Neural progenitor cell (in vitro differentiated cells): ENCODE results near the gene PRDM2. TPM values are rescaled to one million over a fixed set of nuclear protein-coding genes. Genes with fewer than 3 reads are reported as not detected.

ENCODE experiments used
- DNase-seq: peaks from one replicate; pipeline ENCODE4 v3.0.0-alpha.2; 2016; ENCODE audit warnings: low spot score
- H2AFZ ChIP-seq: fragments of 200-600 bp; sonication (generic); replicated peaks from 2 replicates; pipeline ENCODE4 v1.6.1; 2016; ENCODE audit warnings: antibody characterized with exemption
- H3F3A ChIP-seq: fragments of 200-600 bp; sonication (generic); 2 replicates; pipeline ENCODE4 v1.6.1; 2016; ENCODE audit warnings: antibody characterized with exemption, low read depth
- H3K27ac ChIP-seq: fragments of 200-600 bp; sonication (generic); 2 replicates; pipeline ENCODE4 v1.5.1; 2016; ENCODE audit warnings: mild to moderate bottlenecking
- H3K27me3 ChIP-seq: fragments of 200-600 bp; sonication (generic); 2 replicates; pipeline ENCODE4 v1.6.1; 2016; ENCODE audit warnings: mild to moderate bottlenecking, moderate library complexity
- H3K36me3 ChIP-seq: fragments of 200-600 bp; sonication (generic); 2 replicates; pipeline ENCODE4 v1.5.1; 2016
- H3K4me1 ChIP-seq: fragments of 200-600 bp; sonication (generic); 2 replicates; pipeline ENCODE4 v1.6.1; 2016; ENCODE audit warnings: mixed run types
- H3K4me2 ChIP-seq: fragments of 200-600 bp; sonication (generic); 2 replicates; pipeline ENCODE4 v1.6.1; 2016
- H3K4me3 ChIP-seq: fragments of 200-600 bp; sonication (generic); 2 replicates; pipeline ENCODE4 v1.5.1; 2016
- H3K79me2 ChIP-seq: fragments of 200-600 bp; sonication (generic); 2 replicates; pipeline ENCODE4 v1.6.1; 2016; ENCODE audit warnings: low read depth
- H3K9ac ChIP-seq: fragments of 200-600 bp; sonication (generic); 2 replicates; pipeline ENCODE4 v1.6.1; 2016
- H3K9me3 ChIP-seq: fragments of 200-600 bp; sonication (generic); 2 replicates; pipeline ENCODE4 v1.5.1; 2016; ENCODE audit warnings: low read depth
- H4K20me1 ChIP-seq: fragments of 200-600 bp; sonication (generic); 2 replicates; pipeline ENCODE4 v1.6.1; 2016; ENCODE audit warnings: low read depth
- H3K27ac Mint-ChIP-seq: 3 replicates; pipeline ENCODE4 v1.8.0; 2021; ENCODE audit warnings: mixed read lengths
- H3K27me3 Mint-ChIP-seq: 2 replicates; pipeline ENCODE4 v1.8.0; 2022; ENCODE audit warnings: low read depth, mild to moderate bottlenecking, inconsistent platforms, moderate library complexity, mixed read lengths; ENCODE audit not compliant: insufficient read depth
- H3K36me3 Mint-ChIP-seq: 3 replicates; pipeline ENCODE4 v1.8.0; 2021; ENCODE audit warnings: mixed read lengths
- H3K4me1 Mint-ChIP-seq: 3 replicates; pipeline ENCODE4 v1.8.0; 2021; ENCODE audit warnings: mixed read lengths
- H3K4me3 Mint-ChIP-seq: 3 replicates; pipeline ENCODE4 v1.8.0; 2021; ENCODE audit warnings: mild to moderate bottlenecking, moderate library complexity, mixed read lengths
- H3K9me3 Mint-ChIP-seq: 3 replicates; pipeline ENCODE4 v1.8.0; 2020; ENCODE audit warnings: mixed read lengths
- EZH2 ChIP-seq: fragments of 200-600 bp; sonication (generic); IDR thresholded peaks from 2 replicates; pipeline ENCODE4 v1.6.1; 2017; ENCODE audit warnings: antibody characterized with exemption, mild to moderate bottlenecking, moderate library complexity
- EZH2phosphoT487 ChIP-seq: fragments of 200-600 bp; sonication (generic); IDR thresholded peaks from 2 replicates; pipeline ENCODE4 v1.6.1; 2017; ENCODE audit warnings: antibody characterized with exemption
- total RNA-seq: library from RNA; depleted of rRNA; stranded (reverse); fragments of >200 nt; gene quantifications from 2 replicates; pipeline ENCODE4 v1.2.3, GENCODE V29; 2015; ENCODE audit warnings: low replicate concordance
- TF ChIP-seq, protein P1 (sequence below): fragments of 200-600 bp; sonication (generic); IDR thresholded peaks from 2 replicates; pipeline ENCODE4 v1.5.1; 2017; ENCODE audit warnings: antibody characterized with exemption, mild to moderate bottlenecking

PRDM2 gene
- total RNA-seq, 1 donor from 2014 or later, result 22.0 TPM

GRCh38 chr1:13812456-13813397 lies 112.7 kb downstream of the PRDM2 start:
- Mint-ChIP-seq H3K4me1 (no peaks in the 10 kb centered on the region), H3K9me3 (no peaks in the 10 kb centered on the region), H3K36me3 (peaks cover 3% of the 10 kb centered on the region), H3K27ac (no peak overlapping the region), H3K27me3 (peaks cover 10% of the 10 kb centered on the region), H3K4me3 (no peak overlapping the region)
- Histone ChIP-seq H4K20me1 (no peaks in the 10 kb centered on the region), H3K9ac (no peak overlapping the region), H3K4me2 (no peak overlapping the region), H3K27ac (no peak overlapping the region), H2AFZ (no peak overlapping the region), H3K4me1 (no peaks in the 10 kb centered on the region), H3K79me2 (no peaks in the 10 kb centered on the region), H3K4me3 (no peak overlapping the region), H3K27me3 (no peaks in the 10 kb centered on the region), H3K36me3 (no peaks in the 10 kb centered on the region), H3K9me3 (no peaks in the 10 kb centered on the region), H3F3A (no peaks in the 10 kb centered on the region)
- no peak for TF ChIP-seq EZH2phosphoT487
- no peak for TF ChIP-seq EZH2
- TF ChIP-seq, protein P1, sequence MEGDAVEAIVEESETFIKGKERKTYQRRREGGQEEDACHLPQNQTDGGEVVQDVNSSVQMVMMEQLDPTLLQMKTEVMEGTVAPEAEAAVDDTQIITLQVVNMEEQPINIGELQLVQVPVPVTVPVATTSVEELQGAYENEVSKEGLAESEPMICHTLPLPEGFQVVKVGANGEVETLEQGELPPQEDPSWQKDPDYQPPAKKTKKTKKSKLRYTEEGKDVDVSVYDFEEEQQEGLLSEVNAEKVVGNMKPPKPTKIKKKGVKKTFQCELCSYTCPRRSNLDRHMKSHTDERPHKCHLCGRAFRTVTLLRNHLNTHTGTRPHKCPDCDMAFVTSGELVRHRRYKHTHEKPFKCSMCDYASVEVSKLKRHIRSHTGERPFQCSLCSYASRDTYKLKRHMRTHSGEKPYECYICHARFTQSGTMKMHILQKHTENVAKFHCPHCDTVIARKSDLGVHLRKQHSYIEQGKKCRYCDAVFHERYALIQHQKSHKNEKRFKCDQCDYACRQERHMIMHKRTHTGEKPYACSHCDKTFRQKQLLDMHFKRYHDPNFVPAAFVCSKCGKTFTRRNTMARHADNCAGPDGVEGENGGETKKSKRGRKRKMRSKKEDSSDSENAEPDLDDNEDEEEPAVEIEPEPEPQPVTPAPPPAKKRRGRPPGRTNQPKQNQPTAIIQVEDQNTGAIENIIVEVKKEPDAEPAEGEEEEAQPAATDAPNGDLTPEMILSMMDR, result no peak
- DNase-seq, result no peak

DNA sequence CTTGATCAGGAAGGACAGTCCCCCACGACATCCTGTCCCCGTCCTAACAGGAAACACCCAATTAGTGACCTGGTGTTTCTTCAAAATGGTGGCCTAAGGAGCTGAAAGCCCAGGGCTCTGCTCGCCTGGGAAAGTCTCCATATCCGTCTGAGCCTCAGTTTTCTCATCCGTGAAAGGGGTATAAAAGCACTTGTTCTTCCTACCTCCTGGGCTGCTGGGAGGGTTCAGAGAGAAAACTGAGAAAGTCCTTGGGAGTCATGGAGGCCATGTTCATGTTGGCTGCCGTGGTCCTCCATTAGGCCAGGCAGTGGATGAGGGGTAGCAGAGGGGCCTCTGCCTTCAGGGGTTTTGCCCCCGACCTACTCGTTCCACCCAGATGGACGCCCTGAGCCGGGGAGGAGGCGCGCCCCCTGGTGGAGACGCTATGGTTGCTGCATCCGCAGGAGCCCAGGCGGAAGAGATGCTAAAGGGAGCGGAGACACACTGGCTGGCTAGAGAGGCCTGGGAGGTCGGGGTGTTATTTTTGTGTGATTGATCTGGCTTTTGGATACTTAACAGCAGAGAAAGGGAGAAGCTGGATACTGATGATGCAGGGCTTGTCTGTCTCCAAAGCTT lies 113.5 kb downstream of the PRDM2 start:
- no peak overlapping the region for H3K9ac ChIP-seq
- peaks cover 7% of the 10 kb centered on the region for H3K27me3 Mint-ChIP-seq

DNA sequence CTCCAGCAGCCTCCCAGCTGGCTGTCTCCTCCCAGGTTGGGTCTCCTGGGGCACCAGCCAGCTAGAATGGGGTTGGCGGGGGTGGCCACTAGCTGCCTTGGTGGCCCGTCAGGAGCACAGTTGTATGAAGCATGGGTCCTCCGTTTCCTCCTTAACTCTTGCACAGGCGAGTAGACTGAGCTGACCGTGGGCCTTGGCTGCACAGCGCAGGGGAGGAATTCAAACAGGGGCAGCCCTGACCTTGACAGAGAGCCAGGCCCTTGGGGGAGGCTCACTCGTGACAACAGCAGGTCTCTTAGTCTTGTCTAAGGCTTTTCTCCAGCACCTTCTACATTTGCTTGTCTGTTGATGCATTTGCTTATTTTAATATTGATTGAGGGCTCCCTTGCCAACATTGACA lies 114.1 kb downstream of the PRDM2 start:
- no peaks in the 10 kb centered on the region for H4K20me1 ChIP-seq
- no peaks in the 10 kb centered on the region for H3K4me1 ChIP-seq
- Mint-ChIP-seq H3K4me3 (no peak overlapping the region), H3K27ac (no peak overlapping the region), H3K9me3 (no peaks in the 10 kb centered on the region), H3K4me1 (no peaks in the 10 kb centered on the region), H3K27me3 (peaks cover 7% of the 10 kb centered on the region), H3K36me3 (no peaks in the 10 kb centered on the region)
- no peak for DNase-seq
- no peaks in the 10 kb centered on the region for H3K36me3 ChIP-seq
- TF ChIP-seq, protein P1, result no peak
- TF ChIP-seq EZH2phosphoT487, result no peak
- no peak for TF ChIP-seq EZH2
- no peaks in the 10 kb centered on the region for H3F3A ChIP-seq
- no peaks in the 10 kb centered on the region for H3K27me3 ChIP-seq
- H2AFZ ChIP-seq, result no peak overlapping the region
- H3K79me2 ChIP-seq, result no peaks in the 10 kb centered on the region
- no peak overlapping the region for H3K4me3 ChIP-seq
- H3K9me3 ChIP-seq, result no peaks in the 10 kb centered on the region
- H3K4me2 ChIP-seq, result no peak overlapping the region
- no peak overlapping the region for H3K9ac ChIP-seq
- no peak overlapping the region for H3K27ac ChIP-seq

More for the DNA sequence above, 113.5 kb downstream of the PRDM2 start:
- Mint-ChIP-seq H3K9me3 (no peaks in the 10 kb centered on the region), H3K36me3 (peaks cover 1% of the 10 kb centered on the region), H3K4me3 (no peak overlapping the region), H3K4me1 (no peaks in the 10 kb centered on the region), H3K27ac (no peak overlapping the region)
- Histone ChIP-seq H3K36me3 (no peaks in the 10 kb centered on the region), H3K4me2 (no peak overlapping the region), H3K9me3 (no peaks in the 10 kb centered on the region), H3K4me3 (no peak overlapping the region), H2AFZ (no peak overlapping the region), H3K79me2 (no peaks in the 10 kb centered on the region), H3K27ac (no peak overlapping the region), H4K20me1 (no peaks in the 10 kb centered on the region), H3F3A (no peaks in the 10 kb centered on the region), H3K27me3 (no peaks in the 10 kb centered on the region), H3K4me1 (no peaks in the 10 kb centered on the region)
- TF ChIP-seq, protein P1, result peak; percentile 83
- TF ChIP-seq EZH2, result no peak
- no peak for TF ChIP-seq EZH2phosphoT487
- peak; percentile 72 for DNase-seq
